Tibial nerve (tissue), 4 donors: ENCODE data around the gene C11orf65. TPM values are rescaled to one million over a fixed set of nuclear protein-coding genes. Genes with fewer than 3 reads are reported as not detected.

Experiments
- DNase-seq, 2 donors: peaks; one replicate each; pipeline ENCODE4 v3.0.0-alpha.2; 2019; ENCODE audit warnings: low spot score in 2 of 2
- H3K27ac ChIP-seq, 4 donors: fragments of 200-600 bp; sonication (generic) in 3 of 4; one replicate each; pipeline ENCODE4 v1.5.1; 2017 to 2019; ENCODE audit warnings: mild to moderate bottlenecking in 1 of 4
- H3K27me3 ChIP-seq, 2 donors: fragments of 200-600 bp; sonication (generic) in 1 of 2; one replicate each; pipeline versions ENCODE4 v1.5.1 to v1.6.0; 2017 to 2019
- H3K36me3 ChIP-seq, 3 donors: fragments of 200-600 bp; sonication (generic); one replicate each; pipeline ENCODE4 v1.5.1; 2018 to 2019
- H3K4me1 ChIP-seq, 4 donors: fragments of 200-600 bp; sonication (generic) in 3 of 4; one replicate each; pipeline ENCODE4 v1.5.1; 2017 to 2019
- H3K4me3 ChIP-seq, 4 donors: fragments of 200-600 bp; sonication (generic) in 3 of 4; one replicate each; pipeline ENCODE4 v1.5.1; 2017 to 2019; ENCODE audit warnings: mild to moderate bottlenecking in 1 of 4, moderate library complexity in 1 of 4
- H3K9me3 ChIP-seq, 4 donors: fragments of 200-600 bp; sonication (generic) in 3 of 4; one replicate each; pipeline ENCODE4 v1.5.1; 2017 to 2019
- CTCF ChIP-seq, 5 experiments: fragments of 200-600 bp in 3 of 5; fragments of 450-650 bp in 2 of 5; sonication (generic) in 3 of 5; IDR thresholded peaks; one replicate each; pipeline ENCODE4 v1.5.1; 2016 to 2019; ENCODE audit warnings: antibody characterized with exemption in 5 of 5, mild to moderate bottlenecking in 3 of 5, moderate library complexity in 2 of 5
- EP300 ChIP-seq, 2 donors: sonication (generic); formaldehyde crosslinking; IDR thresholded peaks; one replicate each; pipeline ENCODE4 v1.6.1; 2017; ENCODE audit warnings: antibody characterized with exemption in 2 of 2, mild to moderate bottlenecking in 1 of 2
- POLR2A ChIP-seq, 2 donors: fragments of 450-650 bp; IDR thresholded peaks; one replicate each; pipeline ENCODE4 v1.6.1; 2017; ENCODE audit warnings: antibody characterized with exemption in 2 of 2, mild to moderate bottlenecking in 2 of 2, moderate library complexity in 2 of 2
- WGBS, 2 donors: methylation state at CpG; one replicate each; pipeline ENCODE4 v1.1.5; 2018; 5-methylcytosine and 5-hydroxymethylcytosine counted together
- total RNA-seq, 4 donors: library from RNA; depleted of rRNA; stranded (reverse); fragments of >200 nt; gene quantifications; one replicate each; pipeline ENCODE4 v1.1.0, GENCODE V29; 2016

Gene C11orf65
- total RNA-seq, 4 donors from 2014 or later: 0.59 to 3.7 (median 0.84) TPM; not detected in 1

- TF ChIP-seq CTCF (IDR thresholded peaks at IDR 0.05): no peak
- no peak for TF ChIP-seq EP300 (IDR thresholded peaks at IDR 0.05)
- no peak for TF ChIP-seq POLR2A (IDR thresholded peaks at IDR 0.05)
- no peak for DNase-seq
- H3K27ac ChIP-seq: no peak overlapping the region
- 91 to 100% methylated on average over 3 of the region's 3 CpGs for WGBS, 2 donors
- H3K4me3 ChIP-seq: no peak overlapping the region
- no peaks in the 10 kb centered on the region for H3K9me3 ChIP-seq
- no peaks in the 10 kb centered on the region for H3K4me1 ChIP-seq
- H3K27me3 ChIP-seq: no peaks in the 10 kb centered on the region
- H3K36me3 ChIP-seq: peaks cover 0 to 89% (median 0%) of the 10 kb centered on the region in 3 donors
Measured at GRCh38 chr11:108486828-108487227, 19.5 kb upstream of the C11orf65 start.

GRCh38 chr11:108486331-108486730, 19.0 kb upstream of the C11orf65 start:
- H3K9me3 ChIP-seq: no peaks in the 10 kb centered on the region
- WGBS, 2 donors: 95 to 97% methylated on average over 3 of the region's 3 CpGs
- TF ChIP-seq EP300 (IDR thresholded peaks at IDR 0.05) (no peak), CTCF (IDR thresholded peaks at IDR 0.05) (no peak), POLR2A (IDR thresholded peaks at IDR 0.05) (no peak)
- no peak overlapping the region for H3K27ac ChIP-seq
- no peaks in the 10 kb centered on the region for H3K4me1 ChIP-seq
- H3K4me3 ChIP-seq: no peak overlapping the region
- H3K27me3 ChIP-seq: no peaks in the 10 kb centered on the region
- no peak for DNase-seq
- peaks cover 0 to 94% (median 0%) of the 10 kb centered on the region in 3 donors for H3K36me3 ChIP-seq

GRCh38 chr11:108483163-108483562, 15.8 kb upstream of the C11orf65 start:
- Histone ChIP-seq H3K4me1 (no peaks in the 10 kb centered on the region), H3K4me3 (no peak overlapping the region), H3K9me3 (no peaks in the 10 kb centered on the region), H3K27me3 (no peaks in the 10 kb centered on the region), H3K27ac (no peak overlapping the region), H3K36me3 (peaks cover 0 to 96% (median 0%) of the 10 kb centered on the region in 3 donors)
- TF ChIP-seq EP300 (IDR thresholded peaks at IDR 0.05): no peak
- TF ChIP-seq POLR2A (IDR thresholded peaks at IDR 0.05): no peak
- no peak for TF ChIP-seq CTCF (IDR thresholded peaks at IDR 0.05)
- no peak for DNase-seq

- TF ChIP-seq EP300 (IDR thresholded peaks at IDR 0.05) (no peak), POLR2A (IDR thresholded peaks at IDR 0.05) (no peak), CTCF (IDR thresholded peaks at IDR 0.05) (no peak)
- no peaks in the 10 kb centered on the region for H3K27me3 ChIP-seq
- peaks cover 0 to 68% (median 10%) of the 10 kb centered on the region in 3 donors for H3K36me3 ChIP-seq
- no peak overlapping the region for H3K27ac ChIP-seq
- no peak for DNase-seq
- no peaks in the 10 kb centered on the region for H3K4me1 ChIP-seq
- whole genome bisulfite sequencing, 2 donors: 86 to 89% methylated on average over 11 of the region's 11 CpGs
- no peak overlapping the region for H3K4me3 ChIP-seq
- no peaks in the 10 kb centered on the region for H3K9me3 ChIP-seq
Measured at GRCh38 chr11:108474664-108475463, 7.5 kb upstream of the C11orf65 start.

GRCh38 chr11:108472681-108473080, 5.4 kb upstream of the C11orf65 start:
- TF ChIP-seq EP300 (IDR thresholded peaks at IDR 0.05) (no peak), CTCF (IDR thresholded peaks at IDR 0.05) (no peak), POLR2A (IDR thresholded peaks at IDR 0.05) (no peak)
- Histone ChIP-seq H3K4me1 (peaks cover 0 to 5% (median 2%) of the 10 kb centered on the region in 4 donors), H3K36me3 (peaks cover 0 to 48% (median 6%) of the 10 kb centered on the region in 3 donors), H3K9me3 (no peaks in the 10 kb centered on the region), H3K27me3 (no peaks in the 10 kb centered on the region), H3K27ac (no peak overlapping the region), H3K4me3 (no peak overlapping the region)
- no peak for DNase-seq
- WGBS, 2 donors: 96 to 98% methylated on average over 1 of the region's 1 CpG
